HG02610 (cell line): ENCODE data around the gene CMTM5.

Experiments
- ATAC-seq: cut with Tn5 transposase; IDR thresholded peaks from one replicate; pipeline ENCODE4 v1.9.1; 2021; ENCODE audit warnings: mild to moderate bottlenecking, moderate library complexity; ENCODE audit not compliant: unreplicated experiment

The CMTM5 gene

GRCh38 chr14:23357261-23357660 is 19.6 kb upstream of the CMTM5 start:
- no peak for ATAC-seq

- ATAC-seq: no peak
These were observed 18.8 kb upstream of the CMTM5 start for GRCh38 chr14:23358042-23358441.

- ATAC-seq: no peak
These were observed 18.2 kb upstream of the CMTM5 start for GRCh38 chr14:23358553-23359166.

GRCh38 chr14:23359167-23359626 is 17.6 kb upstream of the CMTM5 start:
- ATAC-seq: no peak

- no peak for ATAC-seq
These were observed 17.0 kb upstream of the CMTM5 start for GRCh38 chr14:23359722-23360447.

GRCh38 chr14:23360496-23360895 is 16.4 kb upstream of the CMTM5 start:
- ATAC-seq: no peak

- ATAC-seq: no peak
These were observed 15.5 kb upstream of the CMTM5 start for GRCh38 chr14:23361320-23361719.

GRCh38 chr14:23361763-23362162 is 15.1 kb upstream of the CMTM5 start:
- ATAC-seq: no peak

GRCh38 chr14:23362200-23362599 is 14.6 kb upstream of the CMTM5 start:
- ATAC-seq: no peak

GRCh38 chr14:23364164-23365035 is 12.4 kb upstream of the CMTM5 start:
- no peak for ATAC-seq

GRCh38 chr14:23365036-23365731 is 11.7 kb upstream of the CMTM5 start, which contains the start of gene EFS:
Gene EFS (minus strand): TSS chr14:23365172. CDS start chr14:23365025, 147 bp downstream.
- no peak for ATAC-seq

- no peak for ATAC-seq
These were observed 11.0 kb upstream of the CMTM5 start for GRCh38 chr14:23365732-23366425.

- ATAC-seq: no peak
These were observed 10.4 kb upstream of the CMTM5 start for GRCh38 chr14:23366426-23366921.

GRCh38 chr14:23370221-23370620 is 6.6 kb upstream of the CMTM5 start:
- ATAC-seq: no peak

GRCh38 chr14:23371865-23372264 is 5.0 kb upstream of the CMTM5 start:
- no peak for ATAC-seq

- no peak for ATAC-seq
These were observed 4.3 kb upstream of the CMTM5 start, which contains the start of gene IL25 for GRCh38 chr14:23372509-23372908. Gene IL25 (plus strand): TSS chr14:23372809.

GRCh38 chr14:23373041-23373440 is 3.8 kb upstream of the CMTM5 start:
- no peak for ATAC-seq

GRCh38 chr14:23375527-23376251 is 1.2 kb upstream of the CMTM5 start:
- no peak for ATAC-seq

GRCh38 chr14:23377198-23377550 is 328 bp downstream of the CMTM5 start:
- ATAC-seq: no peak
